ENCODE data around the gene ABR.
A peak's percentile ranks its signal among the peaks of the same experiment; 100 is the strongest.
"Not testable (repeated sequence)": the region's sequence is repeated elsewhere in the genome, so short reads cannot be mapped to it uniquely, and the experiment has no call there.

Gene ABR

GRCh38 chr17:1003972-1004768 is 175.6 kb downstream of the ABR start:
- no peak for DNase-seq

- no peak for DNase-seq
Measured at GRCh38 chr17:1003633-1003971, 176.2 kb downstream of the ABR start.

GRCh38 chr17:1002771-1003555 is 176.8 kb downstream of the ABR start:
- DNase-seq: no peak

- no peak for DNase-seq
Measured at GRCh38 chr17:1002412-1002753, 177.4 kb downstream of the ABR start.

- no peak for DNase-seq
Measured at GRCh38 chr17:1001640-1002411, 178.0 kb downstream of the ABR start.

- DNase-seq: no peak
Measured at GRCh38 chr17:1000597-1001461, 179.0 kb downstream of the ABR start.

GRCh38 chr17:998111-998510 is 181.7 kb downstream of the ABR start:
- DNase-seq: no peak

- peak; percentile 90 for DNase-seq
Measured at GRCh38 chr17:996554-997344, 183.0 kb downstream of the ABR start, which contains the start of gene TIMM22. Gene TIMM22, plus strand, starts transcription at chr17:997129. Its CDS starts 14 bp downstream, at chr17:997143.

GRCh38 chr17:995324-995723 is 184.5 kb downstream of the ABR start:
- not testable (repeated sequence) for DNase-seq

GRCh38 chr17:992933-993332 is 186.8 kb downstream of the ABR start:
- DNase-seq: no peak

GRCh38 chr17:988561-988960 is 191.2 kb downstream of the ABR start:
- DNase-seq: no peak

- no peak for DNase-seq
Measured at GRCh38 chr17:987931-988330, 191.8 kb downstream of the ABR start.

GRCh38 chr17:986322-986929 is 193.4 kb downstream of the ABR start:
- DNase-seq: no peak

- DNase-seq: no peak
Measured at GRCh38 chr17:983921-984320, 195.9 kb downstream of the ABR start.

- DNase-seq: no peak
Measured at GRCh38 chr17:981292-981658, 198.5 kb downstream of the ABR start.

- DNase-seq: peak; percentile 75
Measured at GRCh38 chr17:980406-981291, 199.1 kb downstream of the ABR start.

- DNase-seq: peak; percentile 89
Measured at GRCh38 chr17:979539-980405, 200.0 kb downstream of the ABR start, which contains the start of gene NXN. Gene NXN, minus strand, starts transcription at chr17:979776.

- DNase-seq: no peak
Measured at GRCh38 chr17:979212-979538, 200.6 kb downstream of the ABR start.
